Endodermal cell (in vitro differentiated cells): ENCODE results near the gene VPS51. TPM values are rescaled to one million over a fixed set of nuclear protein-coding genes. Genes with fewer than 3 reads are reported as not detected.

Experiments
- DNase-seq: peaks from one replicate; pipeline ENCODE4 v3.0.0-alpha.2; 2017
- H3K27ac ChIP-seq: 2 replicates; pipeline ENCODE4 v1.5.1; 2013; ENCODE audit warnings: mild to moderate bottlenecking, low read depth, low read length, moderate library complexity
- H3K27me3 ChIP-seq: 2 replicates; pipeline ENCODE4 v1.6.1; 2013; ENCODE audit warnings: mild to moderate bottlenecking, low read length, moderate library complexity; ENCODE audit not compliant: insufficient read depth, control insufficient read depth, poor library complexity, severe bottlenecking
- H3K36me3 ChIP-seq: 2 replicates; pipeline ENCODE4 v1.7.0; 2013; ENCODE audit warnings: mild to moderate bottlenecking, low read length, moderate library complexity; ENCODE audit not compliant: control insufficient read depth, insufficient read depth
- H3K4me1 ChIP-seq: one replicate; pipeline ENCODE4 v1.7.0; 2013; ENCODE audit warnings: low read length; ENCODE audit not compliant: control insufficient read depth, insufficient read depth
- H3K4me3 ChIP-seq: 2 replicates; pipeline ENCODE4 v1.5.1; 2013; ENCODE audit warnings: mild to moderate bottlenecking, low read length, moderate library complexity
- H3K9ac ChIP-seq: 2 replicates; pipeline ENCODE4 v1.6.1; 2013; ENCODE audit warnings: mild to moderate bottlenecking, low read length, moderate library complexity; ENCODE audit not compliant: poor library complexity, severe bottlenecking; ENCODE audit errors: extremely low read depth
- H3K9me3 ChIP-seq: 2 replicates; pipeline ENCODE4 v1.6.1; 2013; ENCODE audit warnings: mild to moderate bottlenecking, low read length, moderate library complexity; ENCODE audit not compliant: control insufficient read depth
- H3K27ac Mint-ChIP-seq: 2 replicates; pipeline ENCODE4 v1.8.0; 2020; ENCODE audit warnings: mixed read lengths
- H3K27me3 Mint-ChIP-seq: 2 replicates; pipeline ENCODE4 v1.8.0; 2021; ENCODE audit warnings: mild to moderate bottlenecking, mixed read lengths; ENCODE audit not compliant: insufficient read depth
- H3K36me3 Mint-ChIP-seq: 2 replicates; pipeline ENCODE4 v1.8.0; 2020; ENCODE audit warnings: low read depth, mixed read lengths
- H3K4me1 Mint-ChIP-seq: 2 replicates; pipeline ENCODE4 v1.8.0; 2020; ENCODE audit warnings: mixed read lengths
- H3K4me3 Mint-ChIP-seq: 2 replicates; pipeline ENCODE4 v1.8.0; 2020; ENCODE audit warnings: mild to moderate bottlenecking, moderate library complexity, mixed read lengths
- H3K9me3 Mint-ChIP-seq: 2 replicates; pipeline ENCODE4 v1.8.0; 2020; ENCODE audit warnings: mild to moderate bottlenecking, mixed read lengths
- WGBS, 2 experiments: methylation state at CpG; one replicate each; pipeline versions ENCODE4 v1.1.5 to v1.1.7; 2013; ENCODE audit warnings: missing lambda C conversion rate in 2 of 2, mixed read lengths in 1 of 2; ENCODE audit not compliant: insufficient coverage in 1 of 2, insufficient read length in 1 of 2; 5-methylcytosine and 5-hydroxymethylcytosine counted together
- total RNA-seq, 2 donors: library from RNA; stranded (reverse); fragmentation: NEBNext Ultra II Directional in 1 of 2; extraction: Animal tissue kit (Norgen Biotek cat#: 25700) in 1 of 2; gene quantifications; 2 replicates in 1 of 2; 3 replicates in 1 of 2; pipeline ENCODE4 v1.2.1, GENCODE V29; 2021
- TF ChIP-seq, protein P1 (sequence below): fragments of 200-600 bp; sonication (generic); conservative IDR thresholded peaks from 2 replicates; pipeline ENCODE4 v1.5.0; 2021; ENCODE audit warnings: antibody characterized with exemption, mild to moderate bottlenecking

VPS51 gene
- total RNA-seq, 2 donors from 2014 or later: 107 to 113 TPM

DNA sequence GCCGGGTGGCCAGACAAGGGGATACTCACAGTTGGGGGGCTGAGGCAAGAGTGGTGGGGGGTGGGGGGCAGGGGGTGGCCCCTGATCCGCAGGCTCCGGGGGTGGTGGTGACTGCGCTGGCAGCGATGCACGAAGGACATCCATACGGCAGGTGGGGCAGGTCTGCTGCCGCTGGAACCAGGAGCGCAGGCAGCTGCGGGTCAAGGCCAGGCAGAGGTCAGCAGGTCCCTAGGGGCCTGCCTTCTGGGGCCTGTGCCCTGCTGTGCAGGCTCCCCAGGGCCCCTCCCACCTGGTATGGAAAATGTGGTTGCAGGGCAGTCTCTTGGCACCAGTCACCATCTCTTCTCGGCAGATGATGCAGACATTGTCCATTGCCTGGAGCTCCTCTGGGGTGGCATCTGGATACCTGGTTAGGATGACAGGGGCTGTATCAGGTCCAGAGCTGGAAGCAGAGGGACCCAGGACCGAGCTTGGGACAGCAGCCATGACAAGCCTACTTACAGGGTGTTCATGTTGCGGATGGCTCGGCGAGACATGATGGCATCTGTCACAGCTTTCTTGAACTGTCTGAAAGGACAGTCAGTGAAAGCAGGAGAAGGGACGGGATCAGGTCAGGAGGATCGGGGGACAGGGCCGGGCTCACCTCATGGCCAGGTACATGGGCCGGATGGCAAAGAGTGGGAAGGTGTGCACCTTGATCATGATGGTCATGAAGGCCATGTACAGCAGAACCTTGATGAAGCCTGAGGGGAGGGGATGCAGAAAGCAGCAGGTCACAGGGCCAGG is 34.8 kb downstream of the VPS51 start:
- Mint-ChIP-seq H3K27me3 (no peaks in the 10 kb centered on the region), H3K27ac (no peak overlapping the region), H3K4me3 (no peak overlapping the region), H3K4me1 (peaks cover 12% of the 10 kb centered on the region), H3K36me3 (peaks cover 42% of the 10 kb centered on the region), H3K9me3 (no peaks in the 10 kb centered on the region)
- no peak overlapping the region for H3K9ac ChIP-seq
- no peaks in the 10 kb centered on the region for H3K4me1 ChIP-seq
- no peaks in the 10 kb centered on the region for H3K9me3 ChIP-seq
- TF ChIP-seq, protein P1, sequence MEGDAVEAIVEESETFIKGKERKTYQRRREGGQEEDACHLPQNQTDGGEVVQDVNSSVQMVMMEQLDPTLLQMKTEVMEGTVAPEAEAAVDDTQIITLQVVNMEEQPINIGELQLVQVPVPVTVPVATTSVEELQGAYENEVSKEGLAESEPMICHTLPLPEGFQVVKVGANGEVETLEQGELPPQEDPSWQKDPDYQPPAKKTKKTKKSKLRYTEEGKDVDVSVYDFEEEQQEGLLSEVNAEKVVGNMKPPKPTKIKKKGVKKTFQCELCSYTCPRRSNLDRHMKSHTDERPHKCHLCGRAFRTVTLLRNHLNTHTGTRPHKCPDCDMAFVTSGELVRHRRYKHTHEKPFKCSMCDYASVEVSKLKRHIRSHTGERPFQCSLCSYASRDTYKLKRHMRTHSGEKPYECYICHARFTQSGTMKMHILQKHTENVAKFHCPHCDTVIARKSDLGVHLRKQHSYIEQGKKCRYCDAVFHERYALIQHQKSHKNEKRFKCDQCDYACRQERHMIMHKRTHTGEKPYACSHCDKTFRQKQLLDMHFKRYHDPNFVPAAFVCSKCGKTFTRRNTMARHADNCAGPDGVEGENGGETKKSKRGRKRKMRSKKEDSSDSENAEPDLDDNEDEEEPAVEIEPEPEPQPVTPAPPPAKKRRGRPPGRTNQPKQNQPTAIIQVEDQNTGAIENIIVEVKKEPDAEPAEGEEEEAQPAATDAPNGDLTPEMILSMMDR: no peak
- peaks cover 62% of the 10 kb centered on the region for H3K36me3 ChIP-seq
- 92 to 95% methylated on average over 10 to 19 of the region's 19 CpGs for WGBS, 2 experiments
- no peak overlapping the region for H3K27ac ChIP-seq
- no peak overlapping the region for H3K4me3 ChIP-seq
- no peaks in the 10 kb centered on the region for H3K27me3 ChIP-seq
- DNase-seq: no peak

DNA sequence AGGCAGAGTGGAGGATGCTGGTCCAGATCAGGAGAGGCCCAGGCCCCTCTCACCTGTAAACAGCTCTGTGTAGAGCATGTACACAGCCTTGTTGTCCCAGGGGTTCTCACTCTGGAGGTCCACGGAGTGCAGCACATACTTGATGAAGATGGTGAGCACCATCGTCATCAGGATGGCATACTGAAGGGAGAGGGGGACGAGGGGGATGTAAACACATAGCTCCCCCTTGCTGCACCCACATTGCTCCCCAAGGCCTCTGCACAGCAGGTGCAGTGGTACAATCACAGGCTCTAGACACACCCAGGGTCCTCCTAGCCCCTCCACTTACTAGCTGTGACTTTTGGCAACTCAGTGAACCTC is 35.4 kb downstream of the VPS51 start:
- WGBS, 2 experiments: 93% methylated on average over 3 of the region's 3 CpGs; no CpG with 5 or more reads in 1 of the 2 experiments
- H3K4me3 Mint-ChIP-seq: no peak overlapping the region

GRCh38 chr11:65131895-65132237 is 35.9 kb downstream of the VPS51 start:
- Mint-ChIP-seq H3K27me3 (no peaks in the 10 kb centered on the region), H3K4me1 (peaks cover 19% of the 10 kb centered on the region), H3K4me3 (no peak overlapping the region), H3K27ac (no peak overlapping the region), H3K36me3 (peaks cover 33% of the 10 kb centered on the region), H3K9me3 (no peaks in the 10 kb centered on the region)
- Histone ChIP-seq H3K27ac (no peak overlapping the region), H3K9ac (no peak overlapping the region), H3K9me3 (no peaks in the 10 kb centered on the region), H3K27me3 (no peaks in the 10 kb centered on the region), H3K4me3 (no peak overlapping the region), H3K4me1 (no peaks in the 10 kb centered on the region), H3K36me3 (peaks cover 52% of the 10 kb centered on the region)
- 85 to 92% methylated on average over 5 to 6 of the region's 6 CpGs for WGBS, 2 experiments
- DNase-seq: no peak
- TF ChIP-seq, protein P1: no peak

More for the DNA sequence above, 35.4 kb downstream of the VPS51 start:
- Mint-ChIP-seq H3K4me1 (peaks cover 17% of the 10 kb centered on the region), H3K27me3 (no peaks in the 10 kb centered on the region), H3K27ac (no peak overlapping the region), H3K9me3 (no peaks in the 10 kb centered on the region), H3K36me3 (peaks cover 38% of the 10 kb centered on the region)
- Histone ChIP-seq H3K27me3 (no peaks in the 10 kb centered on the region), H3K36me3 (peaks cover 57% of the 10 kb centered on the region), H3K27ac (no peak overlapping the region), H3K9ac (no peak overlapping the region), H3K4me1 (no peaks in the 10 kb centered on the region), H3K4me3 (no peak overlapping the region), H3K9me3 (no peaks in the 10 kb centered on the region)
- TF ChIP-seq, protein P1: no peak
- no peak for DNase-seq
